GM12865 (cell line): ENCODE data around the gene GNA14.
"Not testable (repeated sequence)": the region's sequence is repeated elsewhere in the genome, so short reads cannot be mapped to it uniquely, and the experiment has no call there.

Source experiments
- DNase-seq: peaks from one replicate; pipeline ENCODE4 v3.0.0; 2010; ENCODE audit warnings: low read depth
- H3K4me3 ChIP-seq: 2 replicates; pipeline ENCODE4 v1.5.1; 2011; ENCODE audit warnings: mild to moderate bottlenecking, low read depth, low read length, control low read depth
- TF ChIP-seq, protein P1 (sequence below): IDR thresholded peaks from 2 replicates; pipeline ENCODE4 v1.5.1; 2011; ENCODE audit warnings: low read length, control low read depth, low read depth, inconsistent platforms; ENCODE audit not compliant: insufficient read depth; ENCODE audit errors: missing control alignments

Gene GNA14

DNA sequence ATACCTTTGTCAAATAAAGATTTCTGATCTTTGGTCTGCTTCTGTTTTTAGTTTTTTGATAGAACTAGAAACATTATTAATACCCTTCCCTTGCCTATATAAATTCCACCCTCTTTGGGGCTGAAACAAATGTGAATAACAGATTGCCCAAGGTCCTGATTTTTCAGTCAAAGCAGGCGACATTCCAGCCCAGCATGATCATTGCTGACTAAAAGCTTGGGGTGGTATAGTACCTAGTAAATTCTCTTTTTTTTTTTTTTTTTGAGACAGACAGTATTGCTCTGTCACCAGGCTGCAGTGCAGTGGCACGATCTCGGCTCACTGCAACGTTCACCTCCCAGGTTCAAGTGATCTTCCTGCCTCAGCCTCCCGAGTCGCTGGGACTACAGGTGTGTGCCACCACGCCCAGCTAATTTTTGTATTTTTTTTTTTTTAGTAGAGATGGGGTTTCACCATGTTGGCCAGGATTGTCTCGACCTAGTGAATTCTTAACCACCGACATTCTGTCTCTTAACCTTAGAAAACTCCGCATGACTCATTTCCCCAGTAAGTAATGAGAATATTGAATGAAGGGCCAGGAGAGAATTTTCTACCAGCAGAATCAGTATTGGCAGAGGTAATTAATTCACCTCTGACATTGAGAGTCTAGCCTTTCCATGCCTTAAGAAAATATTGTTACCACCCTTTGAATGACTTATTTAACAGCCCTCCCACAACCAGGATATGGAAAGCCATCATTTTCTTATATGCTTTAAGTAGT lies 226.4 kb downstream of the GNA14 start:
- no peak for DNase-seq
- TF ChIP-seq, protein P1, sequence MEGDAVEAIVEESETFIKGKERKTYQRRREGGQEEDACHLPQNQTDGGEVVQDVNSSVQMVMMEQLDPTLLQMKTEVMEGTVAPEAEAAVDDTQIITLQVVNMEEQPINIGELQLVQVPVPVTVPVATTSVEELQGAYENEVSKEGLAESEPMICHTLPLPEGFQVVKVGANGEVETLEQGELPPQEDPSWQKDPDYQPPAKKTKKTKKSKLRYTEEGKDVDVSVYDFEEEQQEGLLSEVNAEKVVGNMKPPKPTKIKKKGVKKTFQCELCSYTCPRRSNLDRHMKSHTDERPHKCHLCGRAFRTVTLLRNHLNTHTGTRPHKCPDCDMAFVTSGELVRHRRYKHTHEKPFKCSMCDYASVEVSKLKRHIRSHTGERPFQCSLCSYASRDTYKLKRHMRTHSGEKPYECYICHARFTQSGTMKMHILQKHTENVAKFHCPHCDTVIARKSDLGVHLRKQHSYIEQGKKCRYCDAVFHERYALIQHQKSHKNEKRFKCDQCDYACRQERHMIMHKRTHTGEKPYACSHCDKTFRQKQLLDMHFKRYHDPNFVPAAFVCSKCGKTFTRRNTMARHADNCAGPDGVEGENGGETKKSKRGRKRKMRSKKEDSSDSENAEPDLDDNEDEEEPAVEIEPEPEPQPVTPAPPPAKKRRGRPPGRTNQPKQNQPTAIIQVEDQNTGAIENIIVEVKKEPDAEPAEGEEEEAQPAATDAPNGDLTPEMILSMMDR: no peak
- H3K4me3 ChIP-seq: no peak overlapping the region

- TF ChIP-seq, protein P1: no peak
- no peak overlapping the region for H3K4me3 ChIP-seq
- DNase-seq: no peak
Measured at GRCh38 chr9:77420641-77421040, 227.5 kb downstream of the GNA14 start.

GRCh38 chr9:77418226-77418625 lies 229.9 kb downstream of the GNA14 start:
- no peak overlapping the region for H3K4me3 ChIP-seq
- DNase-seq: no peak
- TF ChIP-seq, protein P1: no peak

DNA sequence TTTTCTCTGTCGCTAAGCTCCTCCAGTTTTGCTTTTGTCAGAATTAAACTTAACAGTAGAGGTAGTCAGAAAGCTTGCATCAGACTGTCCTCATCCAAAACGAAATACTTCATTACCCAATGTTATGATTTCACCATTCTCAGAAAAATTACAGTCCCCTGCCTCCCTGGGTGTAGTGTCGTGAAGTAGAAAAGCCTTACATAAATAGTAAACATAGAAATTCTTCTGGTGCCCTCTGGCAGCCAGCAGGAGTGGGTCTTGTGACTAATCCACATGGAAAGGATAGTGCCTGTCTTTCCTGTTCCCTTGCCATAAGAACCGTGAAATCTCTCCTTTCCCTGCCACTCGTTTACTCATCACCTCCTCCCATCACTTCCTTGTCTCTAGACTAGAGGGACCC lies 230.6 kb downstream of the GNA14 start:
- no peak overlapping the region for H3K4me3 ChIP-seq
- TF ChIP-seq, protein P1: no peak
- no peak for DNase-seq

GRCh38 chr9:77408521-77408920 lies 239.6 kb downstream of the GNA14 start:
- DNase-seq, H3K4me3 ChIP-seq: not testable (repeated sequence)

- no peak for DNase-seq
- TF ChIP-seq, protein P1: no peak
Measured at GRCh38 chr9:77403239-77403638, 244.9 kb downstream of the GNA14 start.

GRCh38 chr9:77402286-77402685 lies 245.8 kb downstream of the GNA14 start:
- TF ChIP-seq, protein P1: no peak
- no peak overlapping the region for H3K4me3 ChIP-seq
- no peak for DNase-seq

More at GRCh38 chr9:77403239-77403638, 244.9 kb downstream of the GNA14 start:
- no peak overlapping the region for H3K4me3 ChIP-seq
